HL-60 (cell line): ENCODE results near the gene RNF220.

ENCODE experiments used
- GABPA ChIP-seq: IDR thresholded peaks from 2 replicates; pipeline ENCODE4 v1.6.1; 2012; ENCODE audit warnings: low read depth
- POLR2AphosphoS5 ChIP-seq: IDR thresholded peaks from 2 replicates; pipeline ENCODE4 v1.6.1; 2012; ENCODE audit warnings: low read depth
- TF ChIP-seq, protein P1 (sequence below): IDR thresholded peaks from one replicate; pipeline ENCODE4 v1.5.1; 2011; ENCODE audit warnings: low read length, control low read depth, inconsistent platforms; ENCODE audit not compliant: insufficient read depth

DNA sequence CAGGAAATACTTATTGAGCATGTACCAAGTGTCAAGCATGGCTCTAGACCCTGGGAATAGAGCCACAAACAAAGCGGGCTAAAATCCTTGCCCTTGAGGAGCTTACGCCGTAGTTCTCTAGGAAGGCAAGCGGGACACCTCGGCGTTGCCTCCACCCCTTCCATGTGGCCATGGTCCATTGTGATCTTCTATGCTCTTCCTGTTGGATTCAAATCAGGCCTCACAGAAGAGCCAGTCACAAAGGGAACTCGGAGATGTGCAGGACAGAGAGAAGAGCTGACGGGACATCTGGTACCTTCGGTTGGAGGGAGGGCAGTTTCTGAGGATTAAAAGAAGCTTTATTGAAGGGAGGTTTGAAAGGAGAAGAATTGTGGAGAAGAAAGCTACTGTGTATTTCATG, 139.9 kb downstream of the RNF220 start:
- TF ChIP-seq, protein P1, sequence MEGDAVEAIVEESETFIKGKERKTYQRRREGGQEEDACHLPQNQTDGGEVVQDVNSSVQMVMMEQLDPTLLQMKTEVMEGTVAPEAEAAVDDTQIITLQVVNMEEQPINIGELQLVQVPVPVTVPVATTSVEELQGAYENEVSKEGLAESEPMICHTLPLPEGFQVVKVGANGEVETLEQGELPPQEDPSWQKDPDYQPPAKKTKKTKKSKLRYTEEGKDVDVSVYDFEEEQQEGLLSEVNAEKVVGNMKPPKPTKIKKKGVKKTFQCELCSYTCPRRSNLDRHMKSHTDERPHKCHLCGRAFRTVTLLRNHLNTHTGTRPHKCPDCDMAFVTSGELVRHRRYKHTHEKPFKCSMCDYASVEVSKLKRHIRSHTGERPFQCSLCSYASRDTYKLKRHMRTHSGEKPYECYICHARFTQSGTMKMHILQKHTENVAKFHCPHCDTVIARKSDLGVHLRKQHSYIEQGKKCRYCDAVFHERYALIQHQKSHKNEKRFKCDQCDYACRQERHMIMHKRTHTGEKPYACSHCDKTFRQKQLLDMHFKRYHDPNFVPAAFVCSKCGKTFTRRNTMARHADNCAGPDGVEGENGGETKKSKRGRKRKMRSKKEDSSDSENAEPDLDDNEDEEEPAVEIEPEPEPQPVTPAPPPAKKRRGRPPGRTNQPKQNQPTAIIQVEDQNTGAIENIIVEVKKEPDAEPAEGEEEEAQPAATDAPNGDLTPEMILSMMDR, result no peak
- TF ChIP-seq GABPA (no peak), POLR2AphosphoS5 (no peak)
